GM21423 (cell line): ENCODE results near the gene MYH7.
A peak's percentile ranks its signal among the peaks of the same experiment; 100 is the strongest.
"Not testable (repeated sequence)": the region's sequence is repeated elsewhere in the genome, so short reads cannot be mapped to it uniquely, and the experiment has no call there.

Experiments used
- ATAC-seq: cut with Tn5 transposase; IDR thresholded peaks from one replicate; pipeline ENCODE4 v1.9.1; 2021; ENCODE audit warnings: mild to moderate bottlenecking, moderate library complexity; ENCODE audit not compliant: unreplicated experiment

Gene MYH7

DNA sequence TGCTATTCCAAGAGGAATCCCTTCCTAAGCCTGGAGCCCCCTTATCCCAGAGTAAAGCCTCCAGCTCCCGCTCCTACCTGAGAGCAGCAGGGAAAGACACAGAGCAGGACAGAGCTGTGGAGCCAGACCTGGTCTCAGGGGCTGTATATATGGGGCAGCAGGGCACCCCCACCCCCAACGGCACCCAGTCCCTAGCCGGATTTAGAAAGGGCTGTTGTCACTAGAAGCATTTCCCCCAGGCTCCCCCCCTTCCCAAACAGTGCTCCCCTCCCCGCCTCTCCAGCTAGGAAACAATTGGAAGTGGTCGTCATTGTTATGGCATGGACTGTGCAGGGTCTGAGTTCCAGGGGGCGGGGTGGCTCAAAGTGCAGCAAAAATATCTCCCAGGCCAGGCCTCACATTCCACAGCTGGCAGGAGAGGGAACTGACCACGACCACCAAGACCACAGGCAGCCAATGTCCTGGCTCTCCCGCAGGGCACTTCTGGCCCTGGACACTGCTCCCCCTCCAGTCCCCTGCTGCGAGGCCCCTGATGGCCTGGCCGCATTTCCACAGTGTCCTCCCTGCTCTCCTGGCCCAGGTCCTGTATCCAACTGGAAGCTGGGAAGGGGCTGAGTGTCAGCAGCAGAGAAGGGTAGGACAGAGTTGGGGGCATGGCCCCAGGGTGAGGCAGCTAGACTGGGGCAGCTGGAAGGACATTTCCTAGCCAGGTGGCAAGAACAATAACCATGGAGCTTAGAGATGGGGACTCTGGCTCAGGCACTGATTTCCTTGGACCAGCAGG lies at the start of gene MYH7:
MYH7 (minus strand) TSS at position 118 of the 784 bp plus-strand sequence. CDS start 1,928 bp downstream, outside the sequence.
- ATAC-seq = no peak

DNA sequence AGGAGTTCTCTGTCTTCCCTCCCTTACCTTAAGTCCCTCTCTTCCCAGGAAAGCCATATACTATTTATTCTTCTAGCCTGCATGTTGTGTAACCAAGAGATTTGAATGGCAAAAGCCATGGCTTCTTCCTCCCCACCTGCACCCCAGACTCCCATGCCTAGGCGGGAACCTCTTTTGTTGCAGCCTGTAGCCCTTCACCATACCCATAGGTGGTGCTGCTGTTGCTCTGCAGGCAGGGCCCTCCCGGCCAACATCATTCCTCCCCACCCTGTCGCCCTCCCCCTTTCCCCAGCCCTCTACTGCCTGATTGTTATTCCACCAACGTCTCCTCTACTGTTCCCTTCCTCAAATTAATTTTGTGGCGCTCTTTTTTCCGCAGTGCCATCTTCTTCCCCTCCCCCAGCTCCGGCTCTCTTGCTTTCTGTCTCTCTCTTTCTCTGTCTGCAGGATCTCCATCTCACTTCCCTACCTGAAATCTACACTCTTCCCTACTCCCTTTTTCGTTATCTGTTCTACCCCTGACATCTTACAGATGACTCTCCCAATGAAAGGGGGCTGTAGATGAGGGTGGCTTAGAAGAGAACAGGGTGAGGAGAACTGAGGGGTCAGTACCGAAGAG lies 47.9 kb upstream of the MYH7 start:
- no peak for ATAC-seq

DNA sequence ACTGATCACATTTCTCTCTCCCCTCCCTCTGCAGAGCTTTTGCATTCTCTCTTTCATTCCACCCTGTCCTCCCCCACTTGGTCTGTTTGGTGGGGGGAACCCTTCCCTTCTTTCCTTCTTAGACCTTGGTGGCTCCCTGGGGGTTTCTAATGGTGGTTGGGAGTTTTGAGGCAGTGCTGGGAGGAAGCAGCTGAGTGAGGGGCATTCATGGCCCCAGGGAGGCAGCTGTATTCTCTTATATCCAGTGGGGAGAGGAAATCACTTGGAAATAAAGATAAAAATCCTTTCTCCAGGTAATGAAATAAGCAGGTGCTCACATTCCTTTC lies 47.3 kb upstream of the MYH7 start:
- ATAC-seq = no peak

DNA sequence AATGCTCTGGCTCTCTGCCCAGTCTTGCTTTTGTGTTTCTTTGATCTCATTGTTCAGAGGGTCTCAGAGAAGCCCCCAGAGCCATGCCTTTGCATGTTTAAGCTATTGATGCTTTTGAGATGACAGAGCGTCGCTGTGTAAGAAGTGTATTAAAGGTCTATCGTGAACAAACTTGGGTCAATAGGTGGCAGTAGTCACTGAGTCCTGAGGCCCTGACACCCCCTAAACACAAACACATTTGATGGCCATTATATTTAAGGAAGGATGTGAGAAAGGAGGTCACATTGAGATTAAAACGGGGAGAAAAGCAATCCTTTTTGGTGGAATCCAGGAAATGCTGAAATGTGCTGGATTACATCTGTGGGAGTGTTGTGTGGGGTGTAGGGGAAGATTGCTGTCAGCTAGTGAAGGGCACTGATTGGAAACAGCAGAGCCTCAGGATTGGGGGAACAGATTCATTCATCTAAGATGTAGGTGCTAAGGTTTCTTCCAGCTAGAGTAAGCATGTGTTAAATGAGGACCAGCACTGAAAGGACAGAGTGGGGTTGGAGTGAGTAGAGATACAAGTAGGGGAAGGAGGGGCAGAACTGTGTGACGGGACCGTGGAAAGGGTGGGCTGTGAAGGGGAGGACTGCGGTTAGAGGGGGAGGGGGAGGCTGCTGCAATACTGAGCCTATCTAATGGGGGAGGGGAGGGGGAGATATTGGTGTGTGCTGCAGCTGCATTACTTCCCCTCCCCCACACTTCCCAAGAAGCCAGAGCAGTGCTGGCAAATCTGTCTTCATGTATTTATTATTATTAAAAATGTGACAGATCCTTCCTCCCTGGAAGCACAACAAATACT lies 46.7 kb upstream of the MYH7 start:
- ATAC-seq = no peak

DNA sequence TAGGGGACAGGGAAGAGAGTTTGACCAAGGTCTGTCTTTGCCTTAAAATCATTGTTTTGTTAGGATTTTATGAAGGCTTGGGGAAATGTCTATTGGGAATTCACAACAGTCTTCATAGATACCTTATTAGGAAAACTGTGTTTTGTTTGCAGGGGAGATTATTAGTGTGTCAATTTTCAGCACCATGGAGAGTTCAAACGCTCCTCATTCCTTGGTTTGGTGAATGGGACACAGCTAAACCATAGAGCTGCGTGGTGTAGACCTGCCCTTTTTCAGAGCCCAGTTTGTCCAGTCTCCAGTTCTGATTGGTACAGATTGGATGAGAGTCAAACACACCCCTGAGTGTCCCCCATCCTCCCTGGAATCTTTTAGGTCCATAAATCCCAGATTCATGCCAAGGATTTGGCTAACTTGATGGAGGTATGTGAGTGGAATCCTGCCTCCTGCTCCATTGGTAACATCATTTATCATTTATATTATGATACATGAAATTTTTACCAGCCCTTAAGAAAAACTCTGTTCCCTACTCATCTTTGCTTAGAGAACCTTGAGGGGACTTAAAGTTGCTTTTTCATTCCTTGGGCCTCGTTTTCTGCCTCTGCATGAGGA lies 46.0 kb upstream of the MYH7 start:
- no peak for ATAC-seq

DNA sequence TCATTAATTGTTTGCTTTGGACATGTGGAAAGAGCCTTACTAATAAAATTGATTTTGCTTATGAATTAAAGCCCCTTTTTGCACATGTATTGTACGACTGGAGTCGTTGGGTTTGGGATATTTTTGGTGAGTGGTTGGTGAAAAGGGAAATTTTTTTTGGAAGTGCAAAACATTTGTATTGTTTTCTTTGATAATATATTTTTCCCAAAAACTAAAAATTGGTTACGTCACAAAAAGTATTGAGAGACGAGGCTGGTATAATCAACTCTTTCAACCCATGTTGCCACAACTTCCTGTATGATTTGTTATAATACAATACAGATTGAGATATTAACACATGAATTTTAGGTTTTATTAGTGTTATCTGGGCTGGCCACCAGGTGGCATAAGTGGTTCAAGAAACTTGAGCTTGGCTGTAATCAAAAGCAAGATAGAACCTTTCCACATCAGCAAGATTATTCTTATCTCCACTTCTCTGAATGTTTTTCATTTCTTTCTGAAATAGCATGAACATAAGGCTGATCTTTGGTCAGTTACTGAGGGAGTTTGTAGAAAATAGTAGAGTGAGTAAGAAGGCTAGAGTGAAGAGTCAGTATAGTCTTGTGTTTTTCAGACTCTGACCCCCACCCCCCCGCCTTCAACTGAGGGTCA lies 42.8 kb upstream of the MYH7 start:
- no peak for ATAC-seq

DNA sequence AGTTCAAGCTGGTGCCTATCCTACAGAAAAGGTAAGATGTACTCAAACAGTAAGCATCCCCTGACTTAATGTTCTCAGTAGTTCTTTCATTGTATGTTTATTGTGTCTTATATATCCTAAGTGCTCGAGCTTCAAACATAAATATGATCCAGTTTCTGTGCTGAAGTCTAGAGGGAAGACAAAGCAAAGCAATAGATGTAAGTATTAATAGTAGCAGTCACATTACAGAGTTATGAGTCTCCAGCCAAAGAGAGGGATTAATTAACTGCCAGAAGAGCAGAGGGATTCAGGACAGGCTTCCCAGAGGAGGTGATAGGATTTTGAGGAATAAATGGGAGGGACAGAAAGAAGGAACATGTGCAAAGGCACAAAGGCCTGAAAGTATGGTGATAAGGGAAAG lies 35.5 kb upstream of the MYH7 start:
- ATAC-seq = no peak

DNA sequence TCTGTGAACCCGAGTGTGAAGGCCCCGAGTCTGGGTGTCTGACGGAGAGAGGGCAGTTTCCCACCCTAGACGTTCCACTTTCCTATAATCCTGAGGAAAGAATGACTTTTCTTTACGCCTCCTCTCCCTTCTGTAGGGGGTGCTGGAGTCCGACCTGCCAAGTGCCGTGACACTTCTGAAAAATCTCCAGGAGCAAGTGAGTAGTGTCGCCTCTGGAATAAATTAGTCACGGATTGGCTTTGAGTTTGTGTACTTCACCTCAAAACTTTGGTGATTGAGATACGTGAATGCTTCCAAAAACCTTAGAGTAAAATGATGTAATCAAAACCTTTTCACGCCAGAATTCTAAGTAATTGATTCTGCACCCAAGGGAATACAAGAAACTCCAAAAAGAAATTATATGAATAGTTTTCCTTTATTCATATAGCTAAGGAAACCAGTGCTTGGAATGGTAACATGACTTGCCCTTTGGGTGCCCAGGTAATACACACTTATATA lies 34.5 kb upstream of the MYH7 start:
- ATAC-seq = no peak

DNA sequence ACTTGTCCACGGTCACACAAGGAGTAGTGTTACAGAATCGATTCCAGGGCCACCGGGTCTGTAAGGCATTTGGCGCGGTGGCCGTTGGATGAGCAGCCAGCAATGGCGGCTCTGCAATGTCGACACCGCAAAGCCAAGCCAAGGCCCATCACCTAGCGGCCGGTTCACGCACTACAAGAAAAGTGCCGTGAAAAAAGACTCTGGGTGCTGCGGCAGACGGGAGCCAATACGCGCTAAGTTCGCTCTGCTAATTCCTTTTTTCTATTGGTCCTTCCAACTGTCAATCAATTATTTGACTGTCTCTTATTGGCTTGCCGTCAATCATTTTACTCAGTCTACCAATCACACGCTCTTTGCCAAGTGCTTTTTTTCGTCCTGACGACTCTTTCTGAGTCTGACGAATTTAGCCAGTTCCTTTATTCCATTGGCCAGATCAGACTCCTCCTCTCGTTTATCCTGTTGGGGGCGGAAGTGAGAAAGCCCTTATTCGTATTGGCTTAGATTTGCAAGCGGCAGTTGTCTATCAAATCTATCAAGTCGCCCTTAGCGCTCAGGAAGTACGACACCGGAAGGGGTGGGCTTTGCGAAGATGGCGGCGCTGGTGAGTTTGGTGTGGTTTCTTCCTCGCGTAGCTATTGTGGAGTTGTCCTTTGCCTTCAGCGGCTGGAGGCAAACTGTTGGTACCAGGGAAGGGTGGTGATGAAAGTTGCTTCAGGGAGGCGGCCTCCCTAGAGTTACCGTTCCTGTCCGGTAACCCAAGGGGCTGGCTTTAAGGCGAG lies 33.9 kb upstream of the MYH7 start, which contains the start of gene NGDN:
NGDN (plus strand) TSS at position 577 of the 779 bp plus-strand sequence; CDS start at position 590, 13 bp downstream.
- ATAC-seq = peak; percentile 95

DNA sequence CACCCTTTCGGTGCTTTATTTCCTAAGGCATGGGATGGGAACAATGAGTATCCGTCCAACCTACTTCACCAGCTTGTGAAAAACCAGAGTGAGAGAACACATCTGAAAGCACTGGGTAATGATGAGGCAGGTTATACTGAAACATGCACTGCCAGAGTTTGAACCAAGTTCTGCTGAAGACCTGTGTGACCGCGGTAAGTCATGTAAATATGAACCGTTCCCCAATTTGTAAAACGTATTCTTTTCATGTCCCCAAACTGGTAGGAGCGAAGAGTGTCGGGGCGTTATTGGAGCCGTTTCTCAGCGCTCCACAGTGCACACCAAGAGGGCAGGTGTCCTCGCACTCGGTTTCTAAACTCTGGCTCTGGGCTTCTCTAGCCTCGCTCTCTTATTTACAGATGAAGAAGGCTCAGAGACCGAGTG lies 33.3 kb upstream of the MYH7 start:
- no peak for ATAC-seq

DNA sequence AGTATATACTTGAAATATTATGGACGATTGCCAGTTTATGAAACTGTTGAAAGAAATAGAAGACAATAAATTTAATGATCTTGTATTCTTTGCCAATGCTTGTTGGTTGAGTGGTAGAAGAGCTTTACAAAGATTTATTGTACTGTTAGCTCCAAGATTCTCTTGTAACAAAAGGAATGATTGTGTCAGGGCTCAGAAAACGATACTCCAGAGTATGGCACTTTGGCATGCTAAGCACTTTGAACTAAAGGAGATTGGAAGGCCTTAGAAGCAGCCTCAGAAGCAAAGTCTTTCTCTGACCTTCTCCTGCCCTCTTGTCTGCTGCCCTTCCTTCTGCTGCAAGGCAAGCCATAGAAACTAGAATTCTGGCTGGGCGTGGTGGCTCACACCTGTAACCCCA lies 29.8 kb upstream of the MYH7 start:
- no peak for ATAC-seq

DNA sequence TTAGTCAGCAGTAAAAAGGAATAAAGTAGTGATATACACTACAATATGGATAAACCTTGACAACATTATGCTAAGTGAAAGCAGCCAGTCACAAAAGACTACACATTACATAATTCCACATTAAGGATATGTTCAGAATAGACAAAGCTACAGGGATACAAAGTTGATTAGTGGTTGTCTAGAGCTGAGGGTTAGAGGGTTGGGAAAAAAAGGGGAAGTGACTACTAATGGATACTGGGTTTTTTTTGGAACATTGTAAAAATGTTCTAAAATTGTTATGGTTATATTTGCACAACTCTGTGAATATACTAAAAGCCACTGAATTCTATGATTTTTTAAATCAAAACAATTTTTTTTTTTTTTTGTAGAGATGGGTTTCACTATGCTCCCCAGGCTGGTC lies 29.2 kb upstream of the MYH7 start:
- no peak for ATAC-seq

DNA sequence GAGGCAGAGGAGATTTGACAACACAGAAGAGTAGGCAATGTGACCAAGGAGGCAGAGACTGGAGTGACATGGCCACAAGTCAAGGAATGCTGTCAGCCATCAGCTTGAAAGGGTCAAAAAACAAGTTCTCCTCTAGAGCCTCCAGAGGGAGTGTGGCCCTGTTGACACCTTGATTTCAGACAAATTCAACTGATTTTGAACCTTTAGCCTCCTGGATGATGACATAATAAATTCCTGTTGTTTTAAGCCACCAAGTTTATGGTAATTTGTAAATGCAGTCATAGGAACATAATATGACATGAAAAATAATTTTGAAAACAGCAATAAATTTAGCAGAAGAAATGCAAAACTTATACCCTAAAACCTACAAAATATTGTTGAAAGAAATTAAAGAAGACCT lies 25.5 kb upstream of the MYH7 start:
- ATAC-seq = no peak

DNA sequence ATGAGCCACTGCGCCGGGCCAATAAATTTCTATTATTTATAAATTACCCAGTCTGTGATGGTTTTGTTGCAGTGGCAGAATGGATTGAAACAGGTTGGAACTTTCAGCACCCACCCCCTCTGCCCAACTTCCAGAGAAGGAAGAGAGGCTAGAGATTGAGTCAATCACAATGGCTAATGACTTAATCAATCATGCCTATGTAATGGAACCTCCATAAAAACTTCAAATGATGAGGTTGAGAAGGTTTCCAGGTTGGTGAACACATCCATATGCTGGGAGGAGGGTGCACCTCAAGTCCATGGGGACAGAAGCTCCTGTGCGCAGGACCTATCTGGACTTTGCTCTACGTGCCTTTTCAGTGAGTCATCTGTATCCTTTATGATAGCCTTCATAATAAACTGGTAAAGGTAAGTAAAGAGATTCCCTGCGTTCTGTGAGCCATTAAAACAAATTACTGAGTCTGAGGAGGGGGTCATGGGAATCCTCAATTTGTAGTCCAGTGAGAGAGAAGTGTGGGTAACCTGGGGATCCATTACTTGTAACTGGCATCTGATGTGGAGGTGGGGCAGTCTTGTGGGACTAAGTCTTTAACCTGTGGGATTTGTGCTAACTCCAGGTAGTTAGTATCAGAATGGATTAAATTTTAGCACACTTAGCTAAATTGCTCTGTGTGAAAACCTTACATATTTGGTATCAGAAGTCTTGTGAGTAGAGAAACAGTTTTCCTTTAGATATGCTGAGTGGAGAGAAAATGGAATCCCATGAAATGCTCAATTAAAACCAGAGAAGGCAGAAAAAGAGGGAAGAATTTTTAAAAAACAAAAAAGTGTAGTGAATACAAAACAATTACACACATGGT lies 22.4 kb upstream of the MYH7 start:
- no peak for ATAC-seq

DNA sequence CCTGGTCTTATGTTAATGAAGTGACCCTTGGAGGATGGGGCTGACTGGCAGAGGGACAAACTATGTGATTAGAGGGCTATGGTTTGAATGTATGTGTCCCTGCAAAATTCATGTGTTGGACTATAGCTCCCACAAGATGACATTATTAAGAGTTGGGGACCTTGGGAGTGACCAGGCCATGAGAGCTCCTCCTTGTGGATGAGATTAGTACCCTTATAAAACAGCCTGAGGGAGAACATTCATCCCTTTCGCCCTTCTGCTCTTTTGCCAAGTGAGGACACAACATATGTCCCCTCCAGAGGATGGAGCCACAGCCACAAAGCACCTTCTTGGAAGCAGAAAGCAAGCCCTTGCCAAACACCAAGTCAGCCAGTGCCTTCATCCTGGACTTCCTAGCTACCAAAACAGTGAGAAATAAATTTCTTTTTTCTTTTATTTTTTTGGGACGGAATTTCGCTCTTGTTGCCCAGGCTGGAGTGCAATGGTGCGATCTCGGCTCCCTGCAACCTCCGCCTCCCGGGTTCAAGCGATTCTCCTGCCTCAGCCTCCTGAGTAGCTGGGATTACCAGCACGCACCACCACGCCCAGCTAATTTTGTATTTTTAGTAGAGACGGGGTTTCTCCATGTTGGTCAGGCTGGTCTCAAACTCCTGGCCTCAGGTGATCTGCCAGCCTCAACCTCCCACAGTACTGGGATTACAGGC lies 21.6 kb upstream of the MYH7 start:
- not testable (repeated sequence) for ATAC-seq

DNA sequence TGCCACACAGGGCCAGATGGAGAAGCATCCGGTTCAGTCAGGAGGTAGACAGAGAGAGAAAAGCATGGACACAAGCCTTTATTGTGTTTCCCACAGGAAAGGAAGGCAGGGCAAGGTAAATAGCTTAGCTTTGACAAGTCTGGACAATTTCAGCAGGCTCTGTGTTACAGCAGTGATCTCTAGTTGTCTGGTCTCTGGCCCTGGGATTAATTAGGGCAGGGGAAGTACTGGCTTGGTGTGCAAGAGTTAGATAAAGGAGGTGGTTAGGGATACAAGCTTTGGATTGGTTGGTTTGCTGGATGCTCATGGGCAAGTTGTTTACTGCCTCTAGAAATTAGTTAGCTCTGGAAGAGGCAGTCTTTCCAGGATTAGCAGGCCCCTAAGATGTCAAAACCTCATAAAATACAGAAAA lies 19.0 kb upstream of the MYH7 start:
- no peak for ATAC-seq

DNA sequence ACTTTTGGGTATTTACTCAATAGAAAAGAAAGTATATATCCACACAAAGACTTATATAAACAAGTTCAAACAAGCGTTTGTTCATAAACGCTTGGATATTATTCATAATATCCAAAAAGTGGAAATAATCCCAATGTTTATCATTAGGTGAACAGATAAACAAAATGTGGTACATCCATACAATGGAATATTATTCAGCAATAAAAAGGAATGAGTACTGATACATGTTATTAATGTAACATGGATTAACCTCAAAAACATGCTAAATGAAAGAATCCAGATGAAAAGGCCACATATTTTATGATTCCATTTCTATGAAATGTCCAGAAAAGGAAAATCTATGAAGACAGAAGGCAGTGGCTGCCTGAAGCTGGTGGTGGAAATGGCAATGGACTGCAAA lies 16.8 kb upstream of the MYH7 start:
- no peak for ATAC-seq

DNA sequence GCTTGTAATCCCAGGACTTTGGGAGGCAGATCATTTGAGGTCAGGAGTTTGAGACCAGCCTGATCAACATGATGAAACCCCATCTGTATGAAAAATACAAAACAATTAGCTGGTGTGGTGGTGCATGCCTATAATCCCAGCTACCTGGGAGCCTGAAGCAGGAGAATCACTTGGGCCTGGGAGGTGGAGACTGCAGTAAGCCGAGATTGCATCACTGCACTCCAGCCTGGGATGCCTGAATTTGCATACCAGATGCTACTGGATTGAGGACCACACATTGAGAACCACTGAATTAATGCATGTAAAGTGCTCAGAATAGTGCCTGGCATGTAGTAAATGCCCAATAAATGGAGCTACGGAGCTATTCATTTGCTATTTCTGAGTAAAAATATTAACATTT lies 14.9 kb upstream of the MYH7 start:
- no peak for ATAC-seq
